Activated CD8-positive, alpha-beta T cell treated with anti-CD3 and anti-CD28 coated beads for 36 hours (primary cell): ENCODE results near the gene NDOR1. TPM values are rescaled to one million over a fixed set of nuclear protein-coding genes. Genes with fewer than 3 reads are reported as not detected.

Experiments used
- ATAC-seq: fragments of 200-7000 bp; cut with Tn5 transposase; one replicate; pipeline ENCODE4 v1.10.0; 2021; ENCODE audit warnings: mild to moderate bottlenecking, moderate library complexity
- CTCF ChIA-PET: fragments of 350-600 bp; sonication (Branson Sonifier 250); formaldehyde crosslinking; loops from one replicate; lab custom pipeline; 2021; ENCODE audit warnings: antibody characterized with exemption; lab: Charles Lee
- POLR2A ChIA-PET: fragments of 350-600 bp; sonication (Branson Sonifier 250); formaldehyde crosslinking; loops from one replicate; lab custom pipeline; 2021; ENCODE audit warnings: antibody characterized with exemption; lab: Charles Lee
- DNase-seq: peaks from one replicate; pipeline ENCODE4 v3.0.0-alpha.2; 2020
- H3K27ac Mint-ChIP-seq: one replicate; pipeline ENCODE4 v1.8.0; 2021; ENCODE audit warnings: mild to moderate bottlenecking, mixed read lengths
- H3K27me3 Mint-ChIP-seq: one replicate; pipeline ENCODE4 v1.8.0; 2021; ENCODE audit warnings: mixed read lengths
- H3K36me3 Mint-ChIP-seq: one replicate; pipeline ENCODE4 v1.8.0; 2021; ENCODE audit warnings: low read depth, mixed read lengths
- H3K4me1 Mint-ChIP-seq: one replicate; pipeline ENCODE4 v1.8.0; 2021; ENCODE audit warnings: low read depth, mixed read lengths
- H3K4me3 Mint-ChIP-seq: one replicate; pipeline ENCODE4 v1.8.0; 2021; ENCODE audit warnings: mild to moderate bottlenecking, moderate library complexity, mixed read lengths
- H3K9me3 Mint-ChIP-seq: one replicate; pipeline ENCODE4 v1.8.0; 2021; ENCODE audit warnings: mixed read lengths
- intact Hi-C: fragments of 100-400 bp; cut with micrococcal nuclease; formaldehyde crosslinking; loops from one replicate; pipeline ENCODE4 v1.10.0; 2022
- total RNA-seq, 2 experiments: library from RNA; stranded (reverse); gene quantifications; one replicate each; pipeline ENCODE4 v1.2.3, GENCODE V29; 2021
- TF ChIP-seq, protein P1 (sequence below): fragments of 200-600 bp; IDR thresholded peaks from one replicate; pipeline ENCODE4 v1.8.0; 2022; ENCODE audit warnings: antibody characterized with exemption, mild to moderate bottlenecking

Gene NDOR1
- total RNA-seq, result 10 to 100 TPM; 29.5 to 30.7 TPM

GRCh38 chr9:137205126-137206069 lies at the start of gene NDOR1, which contains the start of gene TMEM203:
TSS of gene NDOR1 (plus strand) at chr9:137205700. CDS start at chr9:137205778, 78 bp downstream.
TSS of gene TMEM203 (minus strand) at chr9:137205648. CDS start at chr9:137205414, 234 bp downstream.
- no peaks in the 10 kb centered on the region for H3K27me3 Mint-ChIP-seq
- ChIA-PET CTCF (interaction anchor here (0.7 to 3.9 kb wide), 5 partner anchors 16 to 159 kb away, joined by 3 to 15 read pairs (median 8); partner anchors contain the start of gene SSNA1), POLR2A (interaction anchor here (0.6 to 6.0 kb wide), 18 partner anchors 9 to 250 kb away, joined by 3 to 44 read pairs (median 3); partner anchors contain the start of genes ANAPC2, CYSRT1, RNF208 and SSNA1)
- intact Hi-C loops, result no loop called here
- DNase-seq, result peak; percentile 95
- TF ChIP-seq, protein P1, sequence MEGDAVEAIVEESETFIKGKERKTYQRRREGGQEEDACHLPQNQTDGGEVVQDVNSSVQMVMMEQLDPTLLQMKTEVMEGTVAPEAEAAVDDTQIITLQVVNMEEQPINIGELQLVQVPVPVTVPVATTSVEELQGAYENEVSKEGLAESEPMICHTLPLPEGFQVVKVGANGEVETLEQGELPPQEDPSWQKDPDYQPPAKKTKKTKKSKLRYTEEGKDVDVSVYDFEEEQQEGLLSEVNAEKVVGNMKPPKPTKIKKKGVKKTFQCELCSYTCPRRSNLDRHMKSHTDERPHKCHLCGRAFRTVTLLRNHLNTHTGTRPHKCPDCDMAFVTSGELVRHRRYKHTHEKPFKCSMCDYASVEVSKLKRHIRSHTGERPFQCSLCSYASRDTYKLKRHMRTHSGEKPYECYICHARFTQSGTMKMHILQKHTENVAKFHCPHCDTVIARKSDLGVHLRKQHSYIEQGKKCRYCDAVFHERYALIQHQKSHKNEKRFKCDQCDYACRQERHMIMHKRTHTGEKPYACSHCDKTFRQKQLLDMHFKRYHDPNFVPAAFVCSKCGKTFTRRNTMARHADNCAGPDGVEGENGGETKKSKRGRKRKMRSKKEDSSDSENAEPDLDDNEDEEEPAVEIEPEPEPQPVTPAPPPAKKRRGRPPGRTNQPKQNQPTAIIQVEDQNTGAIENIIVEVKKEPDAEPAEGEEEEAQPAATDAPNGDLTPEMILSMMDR, result no peak
- H3K4me1 Mint-ChIP-seq, result peaks cover 34% of the 10 kb centered on the region
- peak within 1 kb of the TSS; percentile 93 for H3K27ac Mint-ChIP-seq
- peak; percentile 57 for ATAC-seq
- H3K36me3 Mint-ChIP-seq, result peaks cover 21% of the 10 kb centered on the region
- H3K9me3 Mint-ChIP-seq, result no peaks in the 10 kb centered on the region
- peak within 1 kb of the TSS; percentile 93 for H3K4me3 Mint-ChIP-seq

GRCh38 chr9:137156567-137157375 lies 48.7 kb upstream of the NDOR1 start:
- ChIA-PET POLR2A (interaction anchor here (2.4 kb wide), 1 partner anchor 18 kb away, joined by 11 read pairs; no protein-coding TSS in a partner anchor), CTCF (interaction anchor here (0.7 to 1.2 kb wide), 3 partner anchors 27 to 42 kb away, joined by 3 to 5 read pairs (median 5); no protein-coding TSS in a partner anchor)
- Mint-ChIP-seq H3K27ac (no peak overlapping the region), H3K36me3 (no peaks in the 10 kb centered on the region), H3K4me3 (peak overlapping the region; percentile 52), H3K4me1 (peaks cover 18% of the 10 kb centered on the region), H3K9me3 (no peaks in the 10 kb centered on the region), H3K27me3 (peaks cover 37% of the 10 kb centered on the region)
- intact Hi-C loops, result no loop called here
- DNase-seq, result peak; percentile 79
- peak; percentile 84 for ATAC-seq
- TF ChIP-seq, protein P1, result no peak

GRCh38 chr9:137157618-137158415 lies 47.7 kb upstream of the NDOR1 start:
- H3K9me3 Mint-ChIP-seq, result no peaks in the 10 kb centered on the region
- peaks cover 41% of the 10 kb centered on the region for H3K27me3 Mint-ChIP-seq
- intact Hi-C loops, result no loop called here
- H3K4me1 Mint-ChIP-seq, result peaks cover 18% of the 10 kb centered on the region
- DNase-seq (no peak), ATAC-seq (no peak)
- ChIA-PET CTCF (interaction anchor here (1.2 kb wide), 1 partner anchor 31 kb away, joined by 5 read pairs; no protein-coding TSS in a partner anchor), POLR2A (interaction anchor here (1.0 to 2.4 kb wide), 2 partner anchors 17 to 43 kb away, joined by 3 to 11 read pairs; no protein-coding TSS in a partner anchor)
- no peak overlapping the region for H3K4me3 Mint-ChIP-seq
- TF ChIP-seq, protein P1, result no peak
- no peaks in the 10 kb centered on the region for H3K36me3 Mint-ChIP-seq
- no peak overlapping the region for H3K27ac Mint-ChIP-seq

GRCh38 chr9:137158625-137159024 lies 46.9 kb upstream of the NDOR1 start:
- ATAC-seq (no peak), DNase-seq (no peak)
- peaks cover 18% of the 10 kb centered on the region for H3K4me1 Mint-ChIP-seq
- CTCF ChIA-PET, result no interaction called here
- no peak overlapping the region for H3K27ac Mint-ChIP-seq
- H3K4me3 Mint-ChIP-seq, result no peak overlapping the region
- no peaks in the 10 kb centered on the region for H3K9me3 Mint-ChIP-seq
- H3K27me3 Mint-ChIP-seq, result peaks cover 44% of the 10 kb centered on the region
- intact Hi-C loops, result no loop called here
- POLR2A ChIA-PET, result interaction anchor here (1.0 to 2.4 kb wide), 2 partner anchors 17 to 44 kb away, joined by 3 to 11 read pairs; no protein-coding TSS in a partner anchor
- H3K36me3 Mint-ChIP-seq, result no peaks in the 10 kb centered on the region
- TF ChIP-seq, protein P1, result no peak
